Measurements from ENCODE around the gene CPED1. TPM values are rescaled to one million over a fixed set of nuclear protein-coding genes. Genes with fewer than 3 reads are reported as not detected.
"Not testable (repeated sequence)": the region's sequence is repeated elsewhere in the genome, so short reads cannot be mapped to it uniquely, and the experiment has no call there.

Gene CPED1
- total RNA-seq, 4 donors from 2014 or later: 1.9 to 4.4 (median 3.7) TPM

GRCh38 chr7:121237601-121238000 is 249.1 kb downstream of the CPED1 start:
- TF ChIP-seq, protein P1, sequence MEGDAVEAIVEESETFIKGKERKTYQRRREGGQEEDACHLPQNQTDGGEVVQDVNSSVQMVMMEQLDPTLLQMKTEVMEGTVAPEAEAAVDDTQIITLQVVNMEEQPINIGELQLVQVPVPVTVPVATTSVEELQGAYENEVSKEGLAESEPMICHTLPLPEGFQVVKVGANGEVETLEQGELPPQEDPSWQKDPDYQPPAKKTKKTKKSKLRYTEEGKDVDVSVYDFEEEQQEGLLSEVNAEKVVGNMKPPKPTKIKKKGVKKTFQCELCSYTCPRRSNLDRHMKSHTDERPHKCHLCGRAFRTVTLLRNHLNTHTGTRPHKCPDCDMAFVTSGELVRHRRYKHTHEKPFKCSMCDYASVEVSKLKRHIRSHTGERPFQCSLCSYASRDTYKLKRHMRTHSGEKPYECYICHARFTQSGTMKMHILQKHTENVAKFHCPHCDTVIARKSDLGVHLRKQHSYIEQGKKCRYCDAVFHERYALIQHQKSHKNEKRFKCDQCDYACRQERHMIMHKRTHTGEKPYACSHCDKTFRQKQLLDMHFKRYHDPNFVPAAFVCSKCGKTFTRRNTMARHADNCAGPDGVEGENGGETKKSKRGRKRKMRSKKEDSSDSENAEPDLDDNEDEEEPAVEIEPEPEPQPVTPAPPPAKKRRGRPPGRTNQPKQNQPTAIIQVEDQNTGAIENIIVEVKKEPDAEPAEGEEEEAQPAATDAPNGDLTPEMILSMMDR (IDR thresholded peaks at IDR 0.05): no peak
- TF ChIP-seq POLR2A (IDR thresholded peaks at IDR 0.05): no peak
- H3K4me3 ChIP-seq (ENCODE audit: low read depth, poor library complexity, severe bottlenecking): no peak overlapping the region
- no peak for DNase-seq (ENCODE audit: low spot score in 2 of 2)
- WGBS, 2 donors: 61 to 75% methylated on average over 3 of the region's 3 CpGs
- intact Hi-C loops (cut with DNase I; ENCODE audit: low total_unique reads): no loop called here

GRCh38 chr7:121244120-121244870 is 255.8 kb downstream of the CPED1 start:
- no peak for TF ChIP-seq POLR2A (IDR thresholded peaks at IDR 0.05)
- TF ChIP-seq, protein P1 (IDR thresholded peaks at IDR 0.05): no peak
- 46% methylated on average over 7 of the region's 7 CpGs for WGBS, 2 donors
- intact Hi-C loops (cut with DNase I; ENCODE audit: low total_unique reads): no loop called here
- no peak for DNase-seq (ENCODE audit: low spot score in 2 of 2)
- H3K4me3 ChIP-seq (ENCODE audit: low read depth, poor library complexity, severe bottlenecking): no peak overlapping the region

GRCh38 chr7:121251367-121251766 is 262.9 kb downstream of the CPED1 start:
- intact Hi-C loops (cut with DNase I; ENCODE audit: low total_unique reads); DNase-seq (ENCODE audit: low spot score in 2 of 2); H3K4me3 ChIP-seq (ENCODE audit: low read depth, poor library complexity, severe bottlenecking): not testable (repeated sequence)
- 88 to 94% methylated on average over 1 of the region's 1 CpG for WGBS, 2 donors

- H3K4me3 ChIP-seq (ENCODE audit: low read depth, poor library complexity, severe bottlenecking); intact Hi-C loops (cut with DNase I; ENCODE audit: low total_unique reads): not testable (repeated sequence)
- 90 to 93% methylated on average over 5 of the region's 5 CpGs for WGBS, 2 donors
Measured at GRCh38 chr7:121252523-121253235, 264.2 kb downstream of the CPED1 start.

GRCh38 chr7:121259826-121260225 is 271.3 kb downstream of the CPED1 start:
- WGBS, 2 donors: 84 to 85% methylated on average over 4 of the region's 4 CpGs
- no peak for DNase-seq (ENCODE audit: low spot score in 2 of 2)
- H3K4me3 ChIP-seq (ENCODE audit: low read depth, poor library complexity, severe bottlenecking): no peak overlapping the region
- TF ChIP-seq, protein P1 (IDR thresholded peaks at IDR 0.05): no peak
- no peak for TF ChIP-seq POLR2A (IDR thresholded peaks at IDR 0.05)
- intact Hi-C loops (cut with DNase I; ENCODE audit: low total_unique reads): no loop called here

More at GRCh38 chr7:121252523-121253235, 264.2 kb downstream of the CPED1 start:
- not testable (repeated sequence) for DNase-seq (ENCODE audit: low spot score in 2 of 2)

- 92 to 93% methylated on average over 3 of the region's 3 CpGs for WGBS, 2 donors
- intact Hi-C loops (cut with DNase I; ENCODE audit: low total_unique reads): no loop called here
- no peak overlapping the region for H3K4me3 ChIP-seq (ENCODE audit: low read depth, poor library complexity, severe bottlenecking)
- DNase-seq (ENCODE audit: low spot score in 2 of 2): no peak
- no peak for TF ChIP-seq POLR2A (IDR thresholded peaks at IDR 0.05)
- TF ChIP-seq, protein P1 (IDR thresholded peaks at IDR 0.05): no peak
Measured at GRCh38 chr7:121261207-121261884, 272.8 kb downstream of the CPED1 start.
